RPMI7951 (cell line): ENCODE data around the gene FGB. TPM values are rescaled to one million over a fixed set of nuclear protein-coding genes. Genes with fewer than 3 reads are reported as not detected.
"Not testable (repeated sequence)": the region's sequence is repeated elsewhere in the genome, so short reads cannot be mapped to it uniquely, and the experiment has no call there.

Experiments
- DNase-seq: peaks from one replicate; pipeline ENCODE4 v3.0.0-alpha.2; 2012; ENCODE audit warnings: low read depth
- total RNA-seq: library from RNA; depleted of rRNA; stranded (reverse); fragments of >200 nt; shearing (Covaris generic); gene quantifications from 2 replicates; pipeline ENCODE4 v1.2.3, GENCODE V29; 2014

FGB gene
- total RNA-seq, 1 experiment from 2014 or later, result not detected

- not testable (repeated sequence) for DNase-seq
These were observed 34.5 kb downstream of the FGB start for GRCh38 chr4:154597281-154597680.

GRCh38 chr4:154597798-154598774 is 35.3 kb downstream of the FGB start:
- DNase-seq, result no peak

GRCh38 chr4:154602404-154603020 is 39.7 kb downstream of the FGB start:
- DNase-seq, result no peak

GRCh38 chr4:154603033-154603943 is 40.5 kb downstream of the FGB start:
- no peak for DNase-seq

- DNase-seq, result no peak
These were observed 41.9 kb downstream of the FGB start for GRCh38 chr4:154604696-154605200.

- no peak for DNase-seq
These were observed 44.2 kb downstream of the FGB start for GRCh38 chr4:154606728-154607723.

- no peak for DNase-seq
These were observed 45.8 kb downstream of the FGB start for GRCh38 chr4:154608361-154609252.

GRCh38 chr4:154609532-154609931 is 46.7 kb downstream of the FGB start:
- no peak for DNase-seq

GRCh38 chr4:154610582-154610981 is 47.8 kb downstream of the FGB start:
- DNase-seq, result no peak

GRCh38 chr4:154611833-154612232 is 49.0 kb downstream of the FGB start:
- no peak for DNase-seq

GRCh38 chr4:154612472-154613414 is 49.9 kb downstream of the FGB start, which contains the start of gene FGG:
TSS of gene FGG (minus strand) at chr4:154612656. CDS start at chr4:154612609, 47 bp downstream.
- no peak for DNase-seq

- no peak for DNase-seq
These were observed 51.5 kb downstream of the FGB start for GRCh38 chr4:154614306-154614705.

GRCh38 chr4:154615211-154615610 is 52.4 kb downstream of the FGB start:
- no peak for DNase-seq

GRCh38 chr4:154616287-154616686 is 53.5 kb downstream of the FGB start:
- DNase-seq, result no peak

GRCh38 chr4:154616731-154617130 is 53.9 kb downstream of the FGB start:
- peak; percentile 9 for DNase-seq

GRCh38 chr4:154617820-154618317 is 55.1 kb downstream of the FGB start:
- DNase-seq, result no peak

- peak; percentile 39 for DNase-seq
These were observed 56.0 kb downstream of the FGB start for GRCh38 chr4:154618708-154619315.
